ENCODE data around the gene MYH3.

The MYH3 gene

GRCh38 chr17:10631701-10632100 is 25.4 kb downstream of the MYH3 start:
- ChIA-PET POLR2A (no interaction called here), CTCF (interaction anchor here (0.7 to 11.6 kb wide), 19 partner anchors 11 to 1355 kb away, joined by 3 to 204 read pairs (median 4); partner anchors contain the start of genes ADPRM and SCO1)
- no peak overlapping the region for H3K4me3 ChIP-seq (ENCODE audit: low read depth, low read length)
- no peak for DNase-seq (ENCODE audit: low read depth, low spot score)
- no peak for TF ChIP-seq CTCF (IDR thresholded peaks at IDR 0.05; ENCODE audit: insufficient read depth, low read length, missing control alignments)

- H3K4me3 ChIP-seq (ENCODE audit: low read depth, low read length): no peak overlapping the region
- ChIA-PET POLR2A (no interaction called here), CTCF (interaction anchor here (0.6 to 11.6 kb wide), 31 partner anchors 11 to 1355 kb away, joined by 3 to 204 read pairs (median 3); partner anchors contain the start of genes ADPRM and SCO1)
- peak; percentile 82 for TF ChIP-seq CTCF (IDR thresholded peaks at IDR 0.05; ENCODE audit: insufficient read depth, low read length, missing control alignments)
- no peak for DNase-seq (ENCODE audit: low read depth, low spot score)
Observed at GRCh38 chr17:10631048-10631700, 25.9 kb downstream of the MYH3 start.

DNA sequence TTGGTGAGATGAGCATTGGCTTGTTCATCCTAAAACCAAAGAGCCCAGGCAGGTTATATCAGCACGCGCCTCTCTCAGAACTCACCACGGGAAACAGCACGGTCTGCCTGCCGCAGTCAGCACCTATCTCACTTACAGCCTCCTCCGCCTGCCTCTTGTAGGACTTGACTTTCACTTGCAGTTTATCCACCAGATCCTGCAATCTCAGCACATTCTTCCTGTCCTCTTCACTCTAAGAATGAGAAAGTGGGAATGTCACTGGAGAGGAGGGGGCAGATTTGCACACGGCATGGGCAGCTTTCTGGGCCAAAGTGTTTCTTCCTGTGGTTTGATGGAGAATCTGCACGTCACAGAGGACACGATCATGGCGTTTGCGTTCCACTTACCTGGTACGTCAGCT is 27.4 kb downstream of the MYH3 start:
- no peak overlapping the region for H3K4me3 ChIP-seq (ENCODE audit: low read depth, low read length)
- ChIA-PET POLR2A (no interaction called here), CTCF (interaction anchor here (0.9 to 11.6 kb wide), 17 partner anchors 12 to 704 kb away, joined by 3 to 204 read pairs (median 4); partner anchors contain the start of genes ADPRM and SCO1)
- no peak for DNase-seq (ENCODE audit: low read depth, low spot score)
- TF ChIP-seq CTCF (IDR thresholded peaks at IDR 0.05; ENCODE audit: insufficient read depth, low read length, missing control alignments): no peak

DNA sequence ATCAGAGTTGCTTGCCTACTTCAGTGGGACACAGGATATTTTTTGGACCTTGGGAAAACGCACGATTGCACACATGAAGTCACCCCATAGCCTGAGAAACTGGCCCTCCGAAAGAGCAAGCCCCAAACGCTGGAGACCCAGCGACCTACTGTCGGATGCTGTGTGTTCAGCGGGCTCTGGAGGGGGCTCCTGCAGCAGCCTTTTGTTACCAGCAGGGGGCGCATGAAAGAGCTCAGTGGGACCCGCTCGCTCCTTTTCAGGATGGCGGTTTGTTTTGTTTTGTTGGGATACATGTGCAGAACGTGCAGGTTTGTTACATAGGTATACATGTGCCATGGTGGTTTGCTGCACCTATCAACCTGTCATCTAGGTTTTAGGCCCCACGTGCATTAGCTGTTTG is 28.4 kb downstream of the MYH3 start:
- no peak overlapping the region for H3K4me3 ChIP-seq (ENCODE audit: low read depth, low read length)
- CTCF ChIA-PET: interaction anchor here (1.2 to 11.6 kb wide), 12 partner anchors 11 to 516 kb away, joined by 3 to 204 read pairs (median 12); partner anchors contain the start of genes ADPRM and SCO1
- peak; percentile 18 for TF ChIP-seq CTCF (IDR thresholded peaks at IDR 0.05; ENCODE audit: insufficient read depth, low read length, missing control alignments)
- DNase-seq (ENCODE audit: low read depth, low spot score): no peak
- POLR2A ChIA-PET: no interaction called here

GRCh38 chr17:10626390-10626789 is 30.7 kb downstream of the MYH3 start:
- CTCF ChIA-PET: interaction anchor here (0.7 to 10.9 kb wide), 4 partner anchors 9 to 298 kb away, joined by 3 to 192 read pairs (median 5); no protein-coding TSS in a partner anchor
- H3K4me3 ChIP-seq (ENCODE audit: low read depth, low read length): no peak overlapping the region
- TF ChIP-seq CTCF (IDR thresholded peaks at IDR 0.05; ENCODE audit: insufficient read depth, low read length, missing control alignments): no peak
- POLR2A ChIA-PET: no interaction called here
- DNase-seq (ENCODE audit: low read depth, low spot score): no peak

GRCh38 chr17:10624969-10625368 is 32.1 kb downstream of the MYH3 start:
- H3K4me3 ChIP-seq (ENCODE audit: low read depth, low read length): no peak overlapping the region
- ChIA-PET POLR2A (no interaction called here), CTCF (interaction anchor here (1.0 to 10.9 kb wide), 2 partner anchors 7 to 400 kb away, joined by 3 to 192 read pairs; no protein-coding TSS in a partner anchor)
- no peak for DNase-seq (ENCODE audit: low read depth, low spot score)
- no peak for TF ChIP-seq CTCF (IDR thresholded peaks at IDR 0.05; ENCODE audit: insufficient read depth, low read length, missing control alignments)
